GM21619 (cell line): ENCODE data around the gene NPTX1.

Experiments used
- ATAC-seq: cut with Tn5 transposase; IDR thresholded peaks from one replicate; pipeline ENCODE4 v1.9.1; 2021; ENCODE audit not compliant: unreplicated experiment

NPTX1 gene

GRCh38 chr17:80504686-80505413, 28.4 kb upstream of the NPTX1 start:
- ATAC-seq: no peak

GRCh38 chr17:80503921-80504320, 27.5 kb upstream of the NPTX1 start:
- no peak for ATAC-seq

GRCh38 chr17:80503031-80503430, 26.6 kb upstream of the NPTX1 start:
- ATAC-seq: no peak

- no peak for ATAC-seq
Measured at GRCh38 chr17:80502578-80502877, 26.1 kb upstream of the NPTX1 start.

- no peak for ATAC-seq
Measured at GRCh38 chr17:80501741-80502577, 25.6 kb upstream of the NPTX1 start.

GRCh38 chr17:80499961-80500665, 23.7 kb upstream of the NPTX1 start:
- ATAC-seq: no peak

GRCh38 chr17:80499560-80499959, 23.2 kb upstream of the NPTX1 start:
- no peak for ATAC-seq

- ATAC-seq: no peak
Measured at GRCh38 chr17:80498920-80499410, 22.6 kb upstream of the NPTX1 start.

GRCh38 chr17:80498242-80498919, 22.0 kb upstream of the NPTX1 start:
- no peak for ATAC-seq

- ATAC-seq: no peak
Measured at GRCh38 chr17:80497726-80498241, 21.4 kb upstream of the NPTX1 start.

GRCh38 chr17:80494547-80494946, 18.1 kb upstream of the NPTX1 start:
- no peak for ATAC-seq

- ATAC-seq: no peak
Measured at GRCh38 chr17:80492343-80493136, 16.1 kb upstream of the NPTX1 start.

- no peak for ATAC-seq
Measured at GRCh38 chr17:80491478-80492342, 15.3 kb upstream of the NPTX1 start.

- no peak for ATAC-seq
Measured at GRCh38 chr17:80487511-80487910, 11.1 kb upstream of the NPTX1 start.

GRCh38 chr17:80486692-80487091, 10.3 kb upstream of the NPTX1 start:
- no peak for ATAC-seq

- no peak for ATAC-seq
Measured at GRCh38 chr17:80485846-80486245, 9.4 kb upstream of the NPTX1 start.

- ATAC-seq: no peak
Measured at GRCh38 chr17:80482555-80483308, 6.3 kb upstream of the NPTX1 start.

- no peak for ATAC-seq
Measured at GRCh38 chr17:80482058-80482318, 5.6 kb upstream of the NPTX1 start.
